Breast epithelium (tissue), 4 donors: ENCODE results near the gene KDM4B. TPM values are rescaled to one million over a fixed set of nuclear protein-coding genes. Genes with fewer than 3 reads are reported as not detected.

Experiments used
- DNase-seq, 2 donors: peaks; one replicate each; pipeline ENCODE4 v3.0.0-alpha.2; 2019; ENCODE audit warnings: low spot score in 2 of 2
- H3K27ac ChIP-seq, 2 donors: fragments of 200-600 bp; sonication (generic) in 1 of 2; one replicate each; pipeline ENCODE4 v1.5.1; 2016 to 2019; ENCODE audit warnings: mild to moderate bottlenecking in 1 of 2
- H3K27me3 ChIP-seq, 2 donors: fragments of 200-600 bp; sonication (generic) in 1 of 2; one replicate each; pipeline versions ENCODE4 v1.5.1 to v1.6.0; 2017 to 2019; ENCODE audit warnings: control low read depth in 1 of 2, mild to moderate bottlenecking in 1 of 2
- H3K36me3 ChIP-seq: fragments of 200-600 bp; one replicate; pipeline ENCODE4 v1.5.1; 2019
- H3K4me1 ChIP-seq, 2 donors: fragments of 200-600 bp; sonication (generic); one replicate each; pipeline ENCODE4 v1.5.1; 2016 to 2019; ENCODE audit warnings: control low read depth in 1 of 2
- H3K4me3 ChIP-seq, 3 donors: fragments of 200-600 bp; sonication (generic); 1 replicate in 2 of 3; 2 replicates in 1 of 3; pipeline ENCODE4 v1.5.1; 2016 to 2019; ENCODE audit warnings: mild to moderate bottlenecking in 3 of 3, moderate library complexity in 2 of 3
- H3K9me3 ChIP-seq, 2 donors: fragments of 200-600 bp; sonication (generic) in 1 of 2; one replicate each; pipeline ENCODE4 v1.5.1; 2016 to 2019; ENCODE audit warnings: control low read depth in 1 of 2
- CTCF ChIP-seq, 3 donors: fragments of 450-650 bp; IDR thresholded peaks; one replicate each; pipeline ENCODE4 v1.5.1; 2016 to 2017; ENCODE audit warnings: antibody characterized with exemption in 3 of 3, mild to moderate bottlenecking in 3 of 3, moderate library complexity in 3 of 3
- POLR2A ChIP-seq: fragments of 450-650 bp; IDR thresholded peaks from one replicate; pipeline ENCODE4 v1.6.1; 2016; ENCODE audit warnings: antibody characterized with exemption, mild to moderate bottlenecking, moderate library complexity
- POLR2AphosphoS5 ChIP-seq, 3 donors: sonication (generic); formaldehyde crosslinking; IDR thresholded peaks; one replicate each; pipeline ENCODE4 v1.6.1; 2017; ENCODE audit warnings: antibody characterized with exemption in 3 of 3
- intact Hi-C: fragments of 100-400 bp; cut with DNase I; formaldehyde crosslinking; loops from one replicate; pipeline ENCODE4 v1.15.1; 2023; ENCODE audit warnings: low total_unique reads
- total RNA-seq, 3 donors: library from RNA; depleted of rRNA; stranded (reverse); fragments of >200 nt; gene quantifications; one replicate each; pipeline ENCODE4 v1.1.0, GENCODE V29; 2016

The KDM4B gene
- total RNA-seq, 3 donors from 2014 or later, result 25.0 to 55.3 (median 40.3) TPM

GRCh38 chr19:5031231-5032100, 62.6 kb downstream of the KDM4B start:
- peaks cover 0 to under 1% of the 10 kb centered on the region in 2 donors for H3K4me1 ChIP-seq
- H3K4me3 ChIP-seq, result no peak overlapping the region
- TF ChIP-seq CTCF (IDR thresholded peaks at IDR 0.05), result peak; percentile 77 to 96 (median 94)
- TF ChIP-seq POLR2A, result no peak
- no peaks in the 10 kb centered on the region for H3K36me3 ChIP-seq
- H3K27me3 ChIP-seq, result no peaks in the 10 kb centered on the region
- no peaks in the 10 kb centered on the region for H3K9me3 ChIP-seq
- DNase-seq, result peak; percentile 58 to 89
- intact Hi-C loops, result no loop called here
- H3K27ac ChIP-seq, result peak overlapping the region in 1 of 2 donors; percentile 14

DNA sequence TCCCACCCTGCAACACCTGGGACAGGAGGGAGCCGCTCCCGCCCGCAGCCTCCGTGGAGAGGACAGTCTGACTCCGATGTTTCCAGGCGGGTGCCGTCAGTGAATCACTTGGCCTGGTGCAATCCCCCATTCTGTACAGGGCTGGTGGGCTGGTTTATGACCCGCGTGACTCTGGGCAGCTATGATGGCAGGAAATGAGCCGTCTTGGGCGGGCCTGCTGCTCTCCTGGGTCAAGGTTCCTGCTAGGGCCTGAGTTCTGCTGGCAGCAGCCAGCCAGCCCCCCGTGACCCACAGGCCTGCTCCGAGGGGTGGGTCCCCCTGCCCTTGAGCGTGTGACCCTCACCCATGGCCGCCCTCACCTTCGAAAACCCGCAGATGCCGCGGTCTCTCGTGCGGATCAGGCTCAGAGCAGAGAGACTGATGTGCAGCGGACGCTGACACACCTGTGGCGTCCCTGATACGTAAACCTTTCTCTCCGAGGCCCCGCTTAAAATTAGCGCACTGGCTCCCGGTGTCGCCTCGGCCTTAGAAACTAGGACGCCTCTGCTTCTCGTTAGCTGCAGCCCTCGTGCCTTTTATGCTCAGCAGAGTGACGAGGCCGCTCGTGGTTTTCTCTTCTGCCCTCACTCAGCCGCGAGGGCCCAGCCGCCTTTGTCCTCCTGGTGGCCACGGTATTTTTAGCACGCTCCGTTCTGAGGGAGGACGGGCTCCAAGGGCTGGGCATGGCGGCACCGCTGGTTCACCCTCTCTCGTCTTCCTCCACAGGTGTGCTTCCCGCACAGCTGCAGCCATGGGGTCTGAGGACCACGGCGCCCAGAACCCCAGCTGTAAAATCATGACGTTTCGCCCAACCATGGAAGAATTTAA, 63.4 kb downstream of the KDM4B start:
- intact Hi-C loops, result no loop called here
- Histone ChIP-seq H3K27ac (no peak overlapping the region), H3K27me3 (no peaks in the 10 kb centered on the region), H3K9me3 (no peaks in the 10 kb centered on the region), H3K4me3 (no peak overlapping the region), H3K4me1 (peaks cover 0 to 9% of the 10 kb centered on the region in 2 donors), H3K36me3 (no peaks in the 10 kb centered on the region)
- TF ChIP-seq POLR2AphosphoS5 (IDR thresholded peaks at IDR 0.05), result no peak
- no peak for TF ChIP-seq POLR2A
- TF ChIP-seq CTCF (IDR thresholded peaks at IDR 0.05), result no peak
- no peak for DNase-seq

- Histone ChIP-seq H3K27ac (no peak overlapping the region), H3K36me3 (no peaks in the 10 kb centered on the region), H3K4me1 (peaks cover 6 to 16% of the 10 kb centered on the region in 2 donors), H3K9me3 (no peaks in the 10 kb centered on the region), H3K4me3 (no peak overlapping the region), H3K27me3 (no peaks in the 10 kb centered on the region)
- TF ChIP-seq POLR2AphosphoS5 (IDR thresholded peaks at IDR 0.05) (no peak), CTCF (IDR thresholded peaks at IDR 0.05) (no peak), POLR2A (no peak)
- intact Hi-C loops, result no loop called here
- DNase-seq, result no peak
Observed at GRCh38 chr19:5035105-5035761, 66.3 kb downstream of the KDM4B start.

GRCh38 chr19:5035793-5036697, 67.1 kb downstream of the KDM4B start:
- no peaks in the 10 kb centered on the region for H3K27me3 ChIP-seq
- H3K4me1 ChIP-seq, result peaks cover 6 to 16% of the 10 kb centered on the region in 2 donors
- intact Hi-C loops, result no loop called here
- H3K36me3 ChIP-seq, result no peaks in the 10 kb centered on the region
- TF ChIP-seq POLR2AphosphoS5 (IDR thresholded peaks at IDR 0.05), result no peak
- no peak for TF ChIP-seq CTCF (IDR thresholded peaks at IDR 0.05)
- no peak for TF ChIP-seq POLR2A
- peak overlapping the region in 1 of 2 donors; percentile 32 for H3K27ac ChIP-seq
- H3K4me3 ChIP-seq, result peak overlapping the region in 1 of 3 donors; percentile 48
- H3K9me3 ChIP-seq, result no peaks in the 10 kb centered on the region
- no peak for DNase-seq
